Islet precursor cell (in vitro differentiated cells): ENCODE measurements around the gene CLTCL1.
"Not testable (repeated sequence)": the region's sequence is repeated elsewhere in the genome, so short reads cannot be mapped to it uniquely, and the experiment has no call there.

ENCODE experiments used
- DNase-seq: peaks from one replicate; pipeline ENCODE4 v3.0.0-alpha.2; 2018

CLTCL1 gene

DNA sequence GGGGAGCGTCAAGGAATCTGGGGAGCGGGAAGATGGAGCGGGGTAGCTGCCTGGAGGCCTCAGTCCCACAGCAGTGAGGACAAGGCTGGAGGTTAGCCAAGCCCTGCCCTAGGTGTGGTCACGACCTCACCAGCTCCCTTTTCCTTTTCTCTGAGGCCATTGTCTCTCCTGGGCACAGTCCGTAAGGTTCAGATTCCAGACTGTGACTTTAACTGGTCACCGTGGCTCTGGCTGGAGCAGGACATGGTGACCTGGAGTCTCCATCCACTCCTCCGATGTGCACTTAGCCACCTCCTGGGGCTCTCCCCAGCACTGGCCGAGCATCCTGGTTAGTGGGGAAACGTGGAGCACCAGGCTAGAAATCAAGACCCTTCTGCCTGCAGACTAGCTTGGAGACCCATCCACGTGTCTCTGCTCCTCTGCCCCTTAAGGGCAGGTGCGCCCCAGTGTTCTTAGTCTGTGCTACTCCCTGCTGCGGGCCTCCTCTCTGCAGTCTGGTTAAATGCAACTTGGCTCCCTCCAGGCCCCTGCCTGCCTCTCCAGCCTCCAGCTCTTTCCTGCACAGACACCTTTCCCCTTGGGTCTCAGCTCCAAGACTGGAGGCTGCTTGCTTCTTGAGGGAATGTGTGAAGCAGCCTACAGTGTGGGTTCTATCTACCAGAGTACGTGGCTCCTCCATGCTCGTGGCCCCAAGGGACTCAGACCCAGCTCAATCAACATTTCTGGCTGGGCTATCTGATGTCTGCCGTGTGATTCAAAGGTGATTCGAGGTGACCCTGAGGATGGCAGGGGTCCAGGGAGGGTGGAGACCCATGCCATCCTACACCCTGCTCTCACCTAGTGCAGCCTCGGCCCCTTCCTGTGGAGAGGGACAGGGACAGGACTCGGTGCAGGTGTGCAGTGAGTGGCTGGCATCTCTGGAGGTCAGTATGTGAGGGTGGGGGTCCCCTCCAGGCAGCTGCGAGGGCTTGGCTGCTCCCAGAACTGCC lies 118.2 kb downstream of the CLTCL1 start:
- DNase-seq: peak; percentile 46

DNA sequence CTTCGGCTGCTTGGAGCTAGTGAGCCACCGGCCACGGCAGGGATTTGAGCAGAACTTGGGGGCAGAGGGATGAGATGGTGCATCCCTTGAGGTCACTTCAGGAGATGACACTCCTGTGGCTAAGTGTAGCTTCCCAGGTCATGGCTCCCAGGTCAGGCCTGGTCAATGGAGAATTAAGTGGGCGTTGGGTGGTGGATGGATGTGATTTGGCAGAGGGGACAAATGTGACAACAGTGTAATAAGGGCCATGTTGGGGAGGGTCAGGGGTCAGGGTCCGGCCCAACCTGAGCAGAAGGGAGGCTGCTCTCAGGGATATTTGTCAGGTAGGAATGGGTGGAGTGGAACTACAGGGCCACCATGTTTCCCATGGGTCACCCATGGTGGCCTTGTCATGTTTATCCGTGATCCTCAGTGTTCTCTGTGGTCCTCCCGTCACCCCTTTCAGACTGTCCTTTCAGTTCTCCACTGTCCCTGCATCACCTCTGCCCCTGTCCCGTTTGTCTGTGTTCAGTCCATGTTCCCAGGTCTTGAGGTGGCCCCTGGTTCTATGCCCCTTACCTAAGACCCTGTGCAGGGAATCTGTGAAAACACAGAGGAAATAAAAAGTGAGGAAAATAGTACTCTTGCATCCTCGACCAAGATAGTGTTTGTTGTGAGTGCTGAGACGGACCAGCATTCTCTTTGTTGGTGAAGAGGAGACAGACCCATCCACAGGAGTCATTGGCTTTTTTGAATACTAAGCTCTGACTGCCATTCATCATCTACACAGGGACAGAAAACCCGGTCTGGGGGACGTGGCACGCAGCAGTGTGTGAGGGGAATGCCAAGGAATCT lies 119.1 kb downstream of the CLTCL1 start:
- no peak for DNase-seq

DNA sequence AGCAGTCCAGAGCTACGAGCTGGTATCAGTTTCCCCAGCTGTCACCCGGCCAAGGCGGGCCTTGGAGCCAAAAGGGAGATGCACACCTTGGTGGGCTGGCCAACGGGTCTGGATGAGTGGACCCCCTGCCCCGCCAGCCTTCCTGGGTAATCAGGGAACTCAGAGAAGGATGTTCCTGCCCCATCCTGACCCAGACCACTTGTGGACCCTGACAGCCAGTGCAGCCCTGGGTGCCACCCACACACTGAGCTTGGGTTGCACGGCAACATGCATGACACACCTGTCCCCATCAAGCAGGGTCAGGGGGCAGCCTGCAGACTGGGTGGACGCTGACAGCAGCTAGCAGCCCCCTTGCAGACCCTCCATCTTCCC lies 121.6 kb downstream of the CLTCL1 start:
- no peak for DNase-seq

DNA sequence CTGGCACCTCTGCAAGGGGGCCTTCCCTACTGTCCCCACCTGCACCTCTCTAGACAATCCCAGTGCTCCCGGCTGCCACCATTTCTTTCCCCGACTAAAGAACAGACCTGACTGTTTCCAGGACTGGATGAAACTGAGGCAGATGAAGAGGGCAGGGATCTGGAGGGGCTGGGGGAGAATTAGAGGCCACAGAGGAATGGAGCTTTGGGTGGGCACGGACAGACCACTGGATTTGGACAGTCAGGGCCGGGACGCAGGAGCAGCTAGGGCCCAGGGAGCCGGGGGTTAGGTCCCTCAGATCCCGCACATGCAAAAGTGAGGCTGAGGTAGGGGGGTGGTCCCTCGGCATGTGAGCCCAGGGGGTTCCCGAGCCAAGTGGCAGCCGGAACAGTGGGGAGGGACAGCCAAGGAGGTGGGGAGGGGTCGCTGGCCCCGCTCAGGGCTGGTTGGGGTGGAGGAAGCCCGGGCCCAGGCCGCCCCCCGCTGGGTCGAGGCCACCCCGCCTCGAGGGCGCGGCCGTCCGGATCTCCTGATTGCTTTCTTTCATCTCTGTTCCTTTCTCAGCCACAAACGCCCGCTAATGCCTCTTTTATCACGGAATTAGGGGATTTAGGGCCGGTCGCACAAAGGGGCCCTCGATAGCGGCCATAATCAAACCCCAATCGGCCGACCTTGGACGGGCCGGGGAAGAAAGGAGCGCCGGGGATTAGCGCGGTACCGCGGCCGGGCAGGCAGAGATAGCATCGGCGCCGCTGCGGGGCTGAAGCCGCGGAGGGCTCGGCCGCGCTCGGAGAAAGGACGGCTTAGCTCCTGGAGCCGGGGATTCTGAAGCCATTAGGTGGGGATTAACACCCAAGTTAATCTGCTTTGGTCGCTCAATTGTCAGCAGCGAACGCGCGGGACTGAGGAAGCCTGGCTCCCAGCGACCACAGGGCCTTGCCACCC lies 122.2 kb downstream of the CLTCL1 start:
- DNase-seq: peak; percentile 52

DNA sequence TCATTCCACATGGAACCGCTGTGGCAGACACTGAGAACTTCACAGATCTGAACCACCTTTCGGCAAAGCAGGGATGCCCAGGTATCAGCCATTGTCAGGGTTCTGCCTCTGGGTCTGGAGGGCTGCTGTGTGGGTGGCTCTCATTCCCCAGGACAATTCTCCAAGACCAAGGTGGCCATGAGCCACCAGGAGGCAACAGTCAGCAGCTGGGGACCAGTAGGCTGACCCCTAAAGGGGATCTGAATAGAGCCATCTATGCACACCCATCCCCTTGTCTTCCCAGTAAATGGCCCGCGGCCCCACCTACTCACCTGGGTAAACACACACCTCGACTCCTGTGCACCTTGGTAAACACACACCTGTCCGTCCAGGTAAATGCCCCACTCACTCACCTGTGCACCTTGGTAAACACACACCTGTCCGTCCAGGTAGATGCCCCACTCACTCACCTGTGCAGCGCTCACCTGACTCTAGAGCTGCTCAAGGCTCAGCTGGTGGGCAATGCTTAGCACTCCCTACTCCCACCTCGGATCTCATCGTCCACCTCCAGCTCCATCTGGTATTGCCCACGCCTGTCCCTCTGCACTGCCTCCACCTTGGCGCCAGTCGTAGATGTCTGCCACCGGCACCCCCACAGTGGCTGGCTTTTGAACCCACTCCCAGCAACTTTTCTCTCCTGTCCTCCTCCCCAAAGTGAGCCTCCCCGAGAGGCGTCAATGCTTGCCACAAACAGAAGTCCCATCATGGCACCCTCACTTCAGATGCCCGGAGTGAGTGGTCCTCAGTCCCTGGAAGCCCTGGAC lies 123.2 kb downstream of the CLTCL1 start:
- peak; percentile 52 for DNase-seq

DNA sequence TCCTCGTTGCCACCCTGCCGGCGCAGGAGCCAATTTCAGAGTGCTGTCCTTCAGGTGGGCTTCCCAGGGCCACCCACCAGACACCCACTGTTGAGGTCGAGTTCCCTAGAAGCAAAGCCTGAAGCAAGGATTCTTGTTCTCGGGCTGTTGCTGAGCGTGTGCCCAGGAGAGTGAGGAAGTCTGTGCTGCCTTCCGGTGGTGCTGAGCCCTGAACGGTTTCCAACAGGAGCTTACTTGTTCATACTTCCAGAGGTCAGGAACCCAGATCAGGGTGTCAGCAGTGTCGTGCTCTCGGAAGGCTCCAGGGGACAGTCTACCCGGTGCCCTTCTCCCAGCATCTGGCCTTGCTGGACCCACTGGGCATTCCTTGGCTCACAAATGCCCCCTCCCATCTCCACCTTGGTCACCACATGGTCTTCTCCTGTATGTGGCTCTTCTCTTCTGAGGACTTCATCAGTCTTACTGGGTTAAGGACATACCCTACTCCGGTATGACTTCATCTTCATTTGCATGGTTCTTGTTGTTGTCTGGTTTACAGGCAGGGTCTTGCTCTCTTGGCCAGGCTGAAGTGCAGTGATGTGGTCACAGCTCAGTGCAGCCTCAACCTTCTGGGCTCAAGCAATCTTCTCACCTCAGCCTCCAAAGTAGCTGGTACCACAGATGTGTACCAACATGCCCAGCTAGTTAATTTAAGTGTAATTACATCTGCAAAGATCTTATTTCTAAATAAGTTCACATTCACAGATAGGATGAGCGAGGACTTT lies 124.2 kb downstream of the CLTCL1 start:
- peak; percentile 50 for DNase-seq

DNA sequence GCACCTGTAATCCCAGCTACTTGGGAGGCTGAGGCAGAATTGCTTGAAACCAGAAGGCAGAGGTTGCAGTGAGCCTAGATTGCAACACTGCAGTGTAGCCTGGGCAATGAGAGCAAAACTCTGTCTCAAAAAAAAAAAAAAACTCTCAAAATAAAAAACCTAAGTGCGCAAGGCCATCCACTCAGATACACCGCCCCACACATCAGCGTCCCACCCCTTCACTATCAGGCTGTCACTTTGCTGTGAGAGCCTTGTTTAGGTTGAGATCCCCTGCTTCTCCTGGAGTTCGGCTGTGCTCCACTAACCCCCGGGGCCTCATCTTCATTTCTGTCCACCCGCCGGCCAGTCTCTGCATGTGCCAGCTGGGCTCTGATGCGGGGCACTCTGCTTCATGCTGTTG lies 125.1 kb downstream of the CLTCL1 start:
- DNase-seq: no peak

DNA sequence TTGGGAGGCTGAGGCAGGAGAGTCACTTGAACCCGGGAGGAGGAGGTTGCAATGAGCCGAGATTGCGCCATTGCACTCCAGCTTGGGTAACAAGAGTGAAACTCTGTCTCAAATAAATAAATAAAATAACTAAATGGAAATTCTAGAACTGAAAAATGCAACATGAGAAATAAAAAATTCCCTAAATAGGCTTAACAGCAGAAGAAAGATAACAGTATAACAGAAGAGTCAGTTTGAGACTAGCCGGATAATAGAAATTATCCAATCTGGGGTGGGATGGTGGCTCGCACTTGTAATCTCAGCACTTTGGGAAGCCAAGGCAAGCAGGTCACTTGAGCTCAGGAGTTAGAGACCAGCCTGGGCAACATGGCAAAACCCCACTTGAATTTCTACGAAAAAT lies 127.1 kb downstream of the CLTCL1 start:
- no peak for DNase-seq

DNA sequence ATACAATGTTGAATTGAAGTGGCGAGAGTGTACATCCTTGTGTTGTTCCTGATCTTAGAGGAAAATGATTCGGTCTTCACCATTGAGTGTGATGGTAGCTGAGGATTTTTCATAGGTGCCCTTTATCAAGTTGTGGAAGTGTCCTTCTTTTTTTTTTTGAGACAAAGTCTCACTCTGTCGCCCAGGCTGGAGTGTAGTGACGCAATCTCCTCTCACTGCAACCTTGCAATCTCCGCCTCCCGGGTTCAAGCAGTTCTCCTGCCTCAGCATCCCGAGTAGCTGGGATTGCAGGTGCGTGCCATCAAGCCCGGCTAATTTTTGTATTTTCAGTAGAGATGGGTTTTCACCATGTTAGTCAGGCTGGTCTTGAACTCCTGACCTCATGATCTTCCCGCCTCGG lies 132.9 kb downstream of the CLTCL1 start:
- not testable (repeated sequence) for DNase-seq

DNA sequence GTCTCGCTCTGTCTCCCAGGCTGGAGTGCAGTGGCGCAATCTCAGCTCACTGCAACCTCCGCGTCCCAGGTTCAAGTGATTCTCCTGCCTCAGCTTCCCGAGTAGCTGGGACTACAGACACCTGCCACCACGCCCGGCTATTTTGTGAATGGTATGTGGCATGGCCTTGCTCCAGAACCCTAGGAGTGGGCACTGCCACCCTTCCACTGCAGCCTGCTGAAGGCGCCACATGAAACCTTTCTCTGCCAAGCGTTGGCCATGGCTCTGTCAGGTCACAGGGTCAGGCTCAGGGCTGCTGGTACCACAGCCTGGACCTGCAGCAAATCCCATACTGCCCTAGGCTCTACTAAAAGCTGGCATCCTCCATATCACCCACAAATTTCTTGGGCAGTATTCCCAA lies 135.4 kb downstream of the CLTCL1 start:
- DNase-seq: not testable (repeated sequence)

DNA sequence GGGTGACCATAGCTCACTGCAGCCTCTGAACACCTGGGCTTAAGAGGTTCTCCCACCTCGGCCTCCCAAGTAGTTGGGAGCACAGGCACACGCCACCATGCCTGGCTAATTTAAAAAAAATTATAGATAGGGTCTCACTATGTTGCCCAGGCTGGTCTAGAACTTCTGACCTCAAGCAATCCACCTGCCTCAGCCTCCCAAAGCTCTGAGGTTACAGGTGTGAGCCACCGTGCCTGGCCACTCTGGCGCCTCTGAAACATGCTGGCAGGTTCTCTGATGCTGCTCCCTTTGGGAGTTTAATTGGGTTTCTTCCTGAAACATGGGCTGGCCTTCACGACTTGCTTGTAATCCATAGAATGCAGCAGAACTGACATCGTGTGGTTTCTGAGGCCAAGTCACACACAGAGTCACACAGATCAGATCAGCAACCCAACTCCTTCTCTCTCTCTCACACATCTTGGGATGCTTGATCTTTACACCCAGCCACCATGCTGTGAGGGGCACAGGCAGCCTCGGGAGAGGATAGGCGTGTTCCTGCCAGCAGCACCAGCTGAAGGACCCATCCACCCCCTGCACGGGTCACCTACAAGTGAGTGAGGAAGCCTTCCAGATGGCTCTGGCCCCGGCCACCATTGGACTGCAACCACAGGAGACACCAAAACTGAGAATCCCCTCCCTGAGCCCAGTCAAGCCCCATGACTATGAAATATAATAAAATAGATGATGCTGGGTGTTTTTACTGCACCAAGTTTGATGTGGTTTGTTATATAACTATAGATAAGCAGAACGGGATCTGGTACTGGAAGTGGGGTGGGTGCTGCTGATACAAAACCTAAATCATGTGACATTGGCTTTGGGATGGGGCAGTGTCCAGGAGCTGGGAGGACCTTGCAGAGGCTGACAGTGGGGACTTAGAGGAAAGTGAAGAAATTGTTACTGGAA lies 138.3 kb downstream of the CLTCL1 start:
- no peak for DNase-seq

DNA sequence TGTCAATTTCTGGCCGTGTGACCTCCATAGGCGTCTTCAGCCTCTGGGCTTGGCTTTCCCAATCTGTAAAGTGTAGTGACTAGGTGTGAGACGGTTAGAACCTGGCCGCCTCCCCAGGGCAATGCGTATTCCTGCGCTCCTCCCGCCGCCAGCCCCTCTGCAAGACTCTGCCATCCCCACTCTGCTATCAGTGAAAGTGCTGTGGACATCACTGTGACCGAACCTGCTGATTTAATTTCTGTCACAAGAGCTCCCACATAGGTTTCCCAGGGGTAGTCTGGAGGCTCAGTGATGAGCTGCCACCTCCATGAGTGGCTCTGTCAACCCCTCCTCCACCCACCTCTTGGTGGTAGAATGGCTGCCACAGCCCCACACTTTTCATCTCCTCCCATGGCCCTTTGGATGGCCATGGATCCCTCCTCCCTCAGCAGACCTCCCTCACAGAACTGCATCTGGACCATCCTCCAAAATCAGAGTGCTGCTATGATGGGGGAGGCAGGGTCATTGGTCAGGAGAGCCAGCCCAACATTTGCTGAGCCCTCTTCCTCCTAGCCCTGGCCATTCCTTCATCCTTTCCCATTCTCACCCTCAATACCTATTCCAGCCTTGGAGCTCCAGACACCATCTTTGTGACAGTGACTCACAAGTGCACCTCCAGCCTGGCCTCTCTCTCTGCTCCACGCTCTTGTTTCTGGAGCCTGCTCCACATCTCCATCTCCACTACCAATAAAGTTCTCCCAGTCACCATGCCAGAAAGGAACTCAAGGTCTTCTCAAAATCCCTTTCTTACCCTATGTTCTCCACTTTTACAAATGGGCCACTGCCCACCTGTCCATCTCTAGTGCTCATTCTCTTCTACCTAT lies 140.0 kb downstream of the CLTCL1 start:
- no peak for DNase-seq

DNA sequence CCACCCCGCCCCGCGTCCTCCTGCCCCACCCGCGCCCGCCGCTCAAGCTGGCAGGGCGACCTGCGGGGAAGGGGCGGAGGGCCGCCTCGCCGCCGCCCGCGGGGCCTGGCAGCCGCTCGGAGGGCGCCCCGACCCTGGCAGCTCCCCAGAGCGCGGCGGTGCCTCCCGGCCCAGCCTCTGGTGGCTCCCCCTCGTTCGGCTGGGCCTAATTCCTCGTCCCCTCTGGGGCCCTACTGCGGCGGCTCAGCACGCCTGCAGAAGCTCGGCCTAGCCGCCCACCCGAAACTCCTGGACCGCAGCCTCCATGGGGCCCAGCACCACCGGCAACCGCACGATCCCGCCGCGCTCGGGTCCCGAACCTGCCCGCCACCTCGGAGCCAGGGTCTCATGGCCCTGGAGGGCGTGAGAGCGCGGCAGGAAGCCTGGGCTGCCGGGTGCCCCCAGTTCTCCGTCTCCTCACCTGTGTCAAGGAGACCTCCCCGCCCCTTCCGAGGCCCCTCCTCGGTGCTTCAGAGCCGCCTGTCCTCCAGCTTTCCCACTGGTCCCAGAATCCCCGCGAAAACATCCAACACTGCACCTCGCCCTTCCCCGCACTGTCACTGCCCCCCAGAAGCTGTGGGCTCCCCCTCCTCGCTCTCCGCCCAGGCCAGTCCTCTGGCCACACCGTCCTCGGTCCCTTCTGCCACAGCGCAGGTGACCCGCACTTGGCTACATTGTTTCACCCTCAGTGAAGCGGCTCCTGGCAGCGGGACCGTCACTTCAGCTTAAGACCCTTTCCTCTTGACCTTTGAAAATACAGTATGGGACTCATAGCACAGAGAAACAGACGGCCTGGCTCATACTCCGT lies 140.8 kb downstream of the CLTCL1 start:
- no peak for DNase-seq

DNA sequence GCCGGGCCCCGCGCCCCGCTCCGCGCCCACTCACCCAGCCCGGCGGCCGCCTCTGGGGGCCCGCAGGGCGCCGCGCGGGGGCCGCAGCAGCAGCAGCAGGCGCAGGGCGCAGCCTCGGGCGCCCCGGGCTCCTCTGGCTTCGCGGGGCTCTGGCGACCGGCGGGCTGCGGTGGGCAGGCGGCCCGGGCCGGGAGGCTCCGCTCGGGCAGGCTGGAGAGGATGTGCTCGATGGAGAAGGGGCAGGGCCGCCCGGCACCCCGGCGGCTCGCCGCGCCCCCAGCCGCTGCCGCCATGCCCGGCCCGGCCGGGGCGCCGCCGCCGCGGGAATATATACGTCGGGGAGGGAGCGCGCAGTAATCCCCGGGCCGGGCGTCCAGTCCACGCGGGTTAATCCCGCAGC lies 141.5 kb downstream of the CLTCL1 start, which contains the start of gene GSC2:
Gene GSC2, minus strand, starts transcription at position 302 of the 400 bp plus-strand sequence. Its CDS starts 9 bp downstream, at position 293.
- DNase-seq: no peak

DNA sequence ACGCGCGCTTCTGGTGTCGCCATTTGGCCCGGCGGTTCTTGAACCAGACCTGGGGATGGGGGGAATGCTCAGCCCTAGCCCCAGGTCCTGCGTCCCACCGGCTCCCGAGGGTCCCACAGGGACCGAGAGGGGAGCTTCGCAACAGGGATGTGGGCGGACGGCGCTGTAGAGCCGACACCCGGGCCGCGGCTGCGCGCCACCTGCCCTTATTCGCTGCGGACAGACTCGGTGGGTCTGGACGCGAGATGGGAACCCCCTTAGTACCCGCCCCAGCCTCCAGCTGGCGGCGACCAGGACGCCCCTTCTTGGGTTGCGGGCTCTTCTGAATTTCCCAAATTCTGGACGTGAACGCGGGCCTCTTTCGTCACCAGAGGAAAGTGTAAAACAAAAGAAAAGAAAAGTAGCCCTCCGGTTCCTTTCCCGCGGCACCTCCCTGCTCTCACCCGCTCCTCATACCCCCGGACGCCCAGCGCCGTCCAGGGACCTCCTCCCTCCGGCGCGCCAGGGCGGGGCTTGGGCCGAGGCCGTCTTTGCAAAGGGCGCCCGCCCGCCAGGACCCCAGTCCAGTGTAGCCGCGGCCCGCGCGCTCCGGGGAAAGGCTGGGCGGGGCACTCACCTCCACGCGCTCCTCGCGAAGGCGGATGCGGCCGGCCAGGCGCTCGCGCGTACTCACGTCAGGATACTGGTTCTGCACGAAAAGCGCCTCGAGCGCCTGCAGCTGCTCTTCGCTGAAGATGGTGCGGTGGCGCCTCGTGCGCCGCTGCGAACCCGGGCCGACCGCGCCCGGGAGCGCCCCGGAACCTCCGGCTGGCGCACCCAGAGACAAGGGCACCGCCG lies 142.3 kb downstream of the CLTCL1 start:
- DNase-seq: no peak

DNA sequence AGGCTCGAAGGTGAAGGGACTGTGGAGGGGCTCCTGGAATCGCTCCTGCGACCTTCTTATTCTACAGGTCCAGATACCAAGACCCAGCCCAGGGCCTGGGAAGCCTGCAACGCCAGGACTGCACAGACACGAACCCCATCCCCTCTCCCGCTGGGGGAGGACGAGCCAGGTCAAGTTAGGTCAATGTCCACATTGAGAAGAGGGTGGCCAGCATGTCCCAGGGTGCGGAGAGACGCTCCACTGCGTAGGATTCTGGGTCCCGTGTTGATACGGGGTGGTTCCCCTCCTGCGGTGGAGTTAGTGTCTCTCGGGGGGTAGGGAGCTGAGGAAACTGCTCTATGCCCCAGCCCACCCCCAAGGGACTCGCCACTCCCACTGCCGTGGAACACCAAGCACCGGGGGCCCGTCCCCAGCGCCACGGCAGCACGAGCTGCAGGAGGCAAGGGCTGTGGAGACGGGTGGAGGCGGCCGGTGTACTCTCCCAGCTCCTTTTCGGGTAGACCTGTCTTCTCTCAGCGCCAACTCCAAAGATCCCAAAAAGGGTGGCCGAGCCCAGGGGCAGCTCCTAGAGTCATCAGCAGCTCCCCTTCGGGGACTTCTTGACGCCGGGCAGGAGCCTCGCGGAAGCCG lies 143.0 kb downstream of the CLTCL1 start:
- DNase-seq: no peak
